Choroid plexus epithelial cell (primary cell): ENCODE measurements around the gene CSH1.
"Not testable (repeated sequence)": the region's sequence is repeated elsewhere in the genome, so short reads cannot be mapped to it uniquely, and the experiment has no call there.

Source experiments
- DNase-seq: peaks from one replicate; pipeline ENCODE4 v3.0.0-alpha.2; 2010; ENCODE audit warnings: low read depth
- H3K4me3 ChIP-seq: 2 replicates; pipeline ENCODE4 v1.5.1; 2011; ENCODE audit warnings: low read depth, mild to moderate bottlenecking, control low read depth, low read length, moderate library complexity
- CTCF ChIP-seq: conservative IDR thresholded peaks from 2 replicates; pipeline ENCODE4 v1.5.1; 2011; ENCODE audit warnings: low read depth, mild to moderate bottlenecking, control low read depth, inconsistent platforms, low read length, moderate library complexity

CSH1 gene

GRCh38 chr17:63910096-63910495 lies 13.7 kb upstream of the CSH1 start:
- no peak for TF ChIP-seq CTCF
- no peak for DNase-seq
- no peak overlapping the region for H3K4me3 ChIP-seq

DNA sequence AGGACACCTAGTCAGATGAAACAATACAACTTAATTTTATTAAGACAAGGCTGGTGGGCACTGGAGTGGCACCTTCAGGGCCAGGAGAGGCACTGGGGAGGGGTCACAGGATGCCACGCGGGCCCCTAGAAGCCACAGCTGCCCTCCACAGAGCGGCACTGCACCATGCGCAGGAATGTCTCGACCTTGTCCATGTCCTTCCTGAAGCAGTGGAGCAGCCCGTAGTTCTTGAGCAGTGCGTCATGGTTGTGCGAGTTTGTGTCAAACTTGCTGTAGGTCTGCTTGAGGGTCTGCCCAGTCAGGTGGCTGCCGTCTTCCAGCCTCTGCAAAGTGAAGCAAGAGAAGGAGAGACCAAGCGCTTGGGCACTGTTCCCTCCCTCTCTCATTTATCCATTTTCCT lies 13.2 kb upstream of the CSH1 start:
- H3K4me3 ChIP-seq, DNase-seq: not testable (repeated sequence)

DNA sequence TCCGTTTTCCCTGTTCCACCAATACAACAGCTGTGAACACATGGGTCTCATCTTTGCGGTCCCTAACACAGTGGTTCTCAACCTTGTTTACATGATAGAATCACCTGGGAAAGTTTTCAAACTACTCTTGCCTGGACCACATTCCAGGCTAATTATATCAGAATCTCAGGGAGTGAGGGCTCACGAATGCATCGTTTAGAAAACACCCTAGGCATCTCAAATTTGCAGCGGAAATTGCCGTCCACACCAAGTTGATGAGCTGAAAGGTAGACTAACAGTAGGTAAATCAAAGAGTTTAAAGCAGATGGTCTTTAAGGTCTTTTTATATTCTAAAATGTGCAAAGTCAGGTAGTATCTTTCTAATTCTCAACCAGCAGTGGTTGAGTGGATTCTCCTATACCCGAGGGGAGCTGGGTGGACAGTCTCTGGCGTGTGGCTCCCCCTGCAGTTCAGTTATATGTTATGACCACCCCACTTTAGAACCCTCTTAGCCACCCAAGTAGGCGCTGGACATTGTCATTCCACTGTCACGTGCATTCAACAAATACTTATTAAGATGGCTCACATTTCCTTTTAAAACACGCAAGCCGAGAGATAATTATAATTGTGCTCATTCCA lies 10.9 kb upstream of the CSH1 start:
- peak; percentile 45 for TF ChIP-seq CTCF
- peak; percentile 41 for DNase-seq
- H3K4me3 ChIP-seq, result not testable (repeated sequence)

- DNase-seq, result not testable (repeated sequence)
Measured at GRCh38 chr17:63904796-63905195, 8.4 kb upstream of the CSH1 start.

GRCh38 chr17:63903787-63904201 lies 7.4 kb upstream of the CSH1 start:
- not testable (repeated sequence) for H3K4me3 ChIP-seq
- DNase-seq, result peak; percentile 10
- TF ChIP-seq CTCF, result peak; percentile 34

More at GRCh38 chr17:63904796-63905195, 8.4 kb upstream of the CSH1 start:
- not testable (repeated sequence) for H3K4me3 ChIP-seq

- not testable (repeated sequence) for H3K4me3 ChIP-seq, DNase-seq
Measured at GRCh38 chr17:63901971-63902370, 5.6 kb upstream of the CSH1 start.

GRCh38 chr17:63898899-63899798 lies 2.8 kb upstream of the CSH1 start:
- not testable (repeated sequence) for H3K4me3 ChIP-seq, DNase-seq

DNA sequence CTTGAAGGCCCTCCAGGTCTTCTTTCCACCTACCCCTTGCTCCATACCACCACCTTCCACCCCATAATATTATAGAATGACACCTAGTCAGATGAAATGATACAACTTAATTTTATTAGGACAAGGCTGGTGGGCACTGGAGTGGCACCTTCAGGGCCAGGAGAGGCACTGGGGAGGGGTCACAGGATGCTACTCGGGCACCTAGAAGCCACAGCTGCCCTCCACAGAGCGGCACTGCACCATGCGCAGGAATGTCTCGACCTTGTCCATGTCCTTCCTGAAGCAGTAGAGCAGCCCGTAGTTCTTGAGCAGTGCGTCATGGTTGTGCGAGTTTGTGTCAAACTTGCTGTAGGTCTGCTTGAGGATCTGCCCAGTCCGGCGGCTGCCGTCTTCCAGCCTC lies 1.6 kb downstream of the CSH1 start:
- H3K4me3 ChIP-seq, DNase-seq: not testable (repeated sequence)

DNA sequence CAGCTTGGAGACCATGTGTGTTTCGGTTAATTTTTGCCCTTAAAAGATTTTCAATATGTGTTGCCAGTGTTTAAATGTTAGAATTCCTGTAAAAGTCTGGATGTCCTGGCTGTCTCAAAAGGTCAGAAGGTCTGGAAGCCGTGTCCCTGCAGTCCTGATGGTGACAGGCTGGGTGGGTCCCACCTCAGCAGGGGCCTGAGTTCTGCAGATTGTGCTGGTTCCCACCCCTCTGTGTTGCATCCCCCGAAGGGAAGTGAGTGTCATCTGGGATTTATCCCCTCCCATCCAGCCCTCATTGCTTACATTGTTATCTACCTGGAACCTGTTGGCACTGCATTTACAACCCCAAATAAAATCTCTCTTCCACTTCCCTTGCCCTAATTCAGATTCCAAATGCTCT lies 2.4 kb downstream of the CSH1 start:
- not testable (repeated sequence) for DNase-seq, H3K4me3 ChIP-seq

DNA sequence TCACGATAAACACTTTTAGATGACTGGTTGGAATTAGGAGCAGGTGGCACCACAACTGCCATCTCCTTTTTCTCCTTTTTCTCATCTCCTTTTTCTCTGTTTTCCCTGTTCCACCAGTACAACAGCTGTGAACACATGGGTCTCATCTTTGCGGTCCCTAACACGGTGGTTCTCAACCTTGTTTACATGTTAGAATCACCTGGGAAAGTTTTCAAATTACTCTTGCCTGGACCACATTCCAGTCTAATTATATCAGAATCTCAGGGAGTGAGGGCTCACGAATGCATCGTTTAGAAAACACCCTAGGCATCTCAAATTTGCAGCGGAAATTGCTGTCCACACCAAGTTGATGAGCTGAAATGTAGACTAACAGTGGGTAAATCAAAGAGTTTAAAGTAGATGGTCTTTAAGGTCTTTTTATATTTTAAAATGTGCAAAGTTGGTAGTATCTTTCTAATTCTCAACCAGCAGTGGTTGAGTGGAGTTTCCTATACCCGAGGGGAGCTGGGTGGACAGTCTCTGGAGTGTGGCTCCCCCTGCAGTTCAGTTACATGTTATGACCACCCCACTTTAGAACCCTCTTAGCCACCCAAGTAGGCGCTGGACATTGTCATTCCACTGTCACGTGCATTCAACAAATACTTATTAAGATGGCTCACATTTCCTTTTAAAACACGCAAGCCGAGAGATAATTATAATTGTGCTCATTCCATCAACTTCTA lies 3.9 kb downstream of the CSH1 start:
- DNase-seq, H3K4me3 ChIP-seq: not testable (repeated sequence)
